ENCODE data around the gene ADSL. TPM values are rescaled to one million over a fixed set of nuclear protein-coding genes. Genes with fewer than 3 reads are reported as not detected.

The ADSL gene
- total RNA-seq, 1 experiment from 2014 or later, result 93.8 TPM

DNA sequence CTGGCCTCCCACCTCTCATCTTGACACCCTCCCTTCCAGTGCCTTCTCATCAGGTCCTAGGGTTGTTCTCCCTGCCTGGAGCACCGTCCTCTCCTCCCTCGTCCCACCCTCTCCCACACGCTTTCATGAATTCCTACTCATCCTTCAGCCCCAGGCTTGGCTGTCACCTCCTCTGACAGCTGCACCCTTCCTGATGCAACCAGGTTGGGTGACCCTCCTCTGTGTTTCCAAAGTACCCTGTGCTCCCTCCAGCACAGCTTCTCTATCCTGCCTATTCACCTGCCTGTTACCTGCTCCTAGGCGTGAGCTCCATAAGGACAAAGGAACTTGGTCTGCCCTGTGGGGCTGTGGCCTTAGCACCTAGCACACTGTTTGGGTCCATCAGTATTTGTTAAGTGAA, 82.5 kb downstream of the ADSL start:
- Histone ChIP-seq H3K4me1 (ENCODE audit: insufficient read depth, low read length) (no peaks in the 10 kb centered on the region), H3K4me2 (ENCODE audit: low read length) (no peak overlapping the region), H3K9ac (ENCODE audit: low read length) (no peak overlapping the region), H3K27me3 (ENCODE audit: low read length) (no peaks in the 10 kb centered on the region), H4K20me1 (ENCODE audit: low read length) (no peaks in the 10 kb centered on the region), H3K79me2 (ENCODE audit: low read length) (no peaks in the 10 kb centered on the region), H3K4me3 (ENCODE audit: low read length) (no peak overlapping the region), H3K36me3 (ENCODE audit: low read depth, low read length) (peaks cover 9% of the 10 kb centered on the region; the same call in 1 of the 2 replicates), H3K27ac (ENCODE audit: low read length) (no peak overlapping the region), H3F3A (ENCODE audit: low read length, unreplicated experiment) (no peaks in the 10 kb centered on the region), H3K9me2 (replicated peaks; ENCODE audit: low read length) (no peaks in the 10 kb centered on the region), H2AFZ (ENCODE audit: low read length) (no peak overlapping the region), H3K9me3 (ENCODE audit: low read length) (no peaks in the 10 kb centered on the region)
- BruUV-seq (replicated peaks), result no TSS peak
- DNase-seq (no peak), ATAC-seq (no peak)
- TF ChIP-seq EZH2phosphoT487 (IDR thresholded peaks at IDR 0.05; ENCODE audit: borderline replicate concordance, low read length) (no peak), EZH2 (IDR thresholded peaks at IDR 0.05; ENCODE audit: low read length, unreplicated experiment) (no peak)
- TF ChIP-seq, protein P1, sequence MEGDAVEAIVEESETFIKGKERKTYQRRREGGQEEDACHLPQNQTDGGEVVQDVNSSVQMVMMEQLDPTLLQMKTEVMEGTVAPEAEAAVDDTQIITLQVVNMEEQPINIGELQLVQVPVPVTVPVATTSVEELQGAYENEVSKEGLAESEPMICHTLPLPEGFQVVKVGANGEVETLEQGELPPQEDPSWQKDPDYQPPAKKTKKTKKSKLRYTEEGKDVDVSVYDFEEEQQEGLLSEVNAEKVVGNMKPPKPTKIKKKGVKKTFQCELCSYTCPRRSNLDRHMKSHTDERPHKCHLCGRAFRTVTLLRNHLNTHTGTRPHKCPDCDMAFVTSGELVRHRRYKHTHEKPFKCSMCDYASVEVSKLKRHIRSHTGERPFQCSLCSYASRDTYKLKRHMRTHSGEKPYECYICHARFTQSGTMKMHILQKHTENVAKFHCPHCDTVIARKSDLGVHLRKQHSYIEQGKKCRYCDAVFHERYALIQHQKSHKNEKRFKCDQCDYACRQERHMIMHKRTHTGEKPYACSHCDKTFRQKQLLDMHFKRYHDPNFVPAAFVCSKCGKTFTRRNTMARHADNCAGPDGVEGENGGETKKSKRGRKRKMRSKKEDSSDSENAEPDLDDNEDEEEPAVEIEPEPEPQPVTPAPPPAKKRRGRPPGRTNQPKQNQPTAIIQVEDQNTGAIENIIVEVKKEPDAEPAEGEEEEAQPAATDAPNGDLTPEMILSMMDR (conservative IDR thresholded peaks at IDR 0.05; ENCODE audit: low read depth, low read length), result no peak
- intact Hi-C loops (cut with micrococcal nuclease), result no loop called here
- POLR2A ChIA-PET (ENCODE audit: unreplicated experiment), result no interaction called here
- CTCF ChIA-PET, result no interaction called here

DNA sequence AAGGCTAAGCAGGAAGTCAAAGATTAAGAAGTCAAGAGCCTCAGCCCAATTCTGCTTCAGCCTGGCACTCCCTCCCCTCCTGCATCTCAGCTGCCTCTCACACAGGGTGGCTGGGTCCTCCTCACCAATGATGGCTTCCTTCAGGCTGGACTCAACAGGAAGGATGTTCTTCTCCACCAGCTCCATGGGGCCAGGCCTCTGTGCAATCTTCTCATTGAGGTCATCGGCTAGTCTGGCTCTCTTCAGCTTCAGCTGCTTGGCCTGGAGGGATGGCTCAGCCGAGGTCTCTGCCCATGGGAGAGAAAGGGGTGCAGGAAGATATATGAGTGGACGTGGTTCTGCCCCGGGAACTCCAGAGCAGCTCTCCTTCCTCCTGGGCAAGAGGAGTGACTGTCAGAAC, 83.2 kb downstream of the ADSL start:
- Histone ChIP-seq H3K4me1 (ENCODE audit: insufficient read depth, low read length) (no peaks in the 10 kb centered on the region), H2AFZ (ENCODE audit: low read length) (no peak overlapping the region), H3K4me2 (ENCODE audit: low read length) (no peak overlapping the region), H3K9me3 (ENCODE audit: low read length) (no peaks in the 10 kb centered on the region), H3K36me3 (ENCODE audit: low read depth, low read length) (peaks cover 9% of the 10 kb centered on the region; the same call in 1 of the 2 replicates), H4K20me1 (ENCODE audit: low read length) (no peaks in the 10 kb centered on the region), H3K9ac (ENCODE audit: low read length) (no peak overlapping the region), H3F3A (ENCODE audit: low read length, unreplicated experiment) (no peaks in the 10 kb centered on the region), H3K9me2 (replicated peaks; ENCODE audit: low read length) (no peaks in the 10 kb centered on the region), H3K4me3 (ENCODE audit: low read length) (no peak overlapping the region), H3K27me3 (ENCODE audit: low read length) (no peaks in the 10 kb centered on the region), H3K79me2 (ENCODE audit: low read length) (no peaks in the 10 kb centered on the region), H3K27ac (ENCODE audit: low read length) (no peak overlapping the region)
- ChIA-PET CTCF (no interaction called here), POLR2A (ENCODE audit: unreplicated experiment) (no interaction called here)
- BruUV-seq (replicated peaks), result no TSS peak
- intact Hi-C loops (cut with micrococcal nuclease), result no loop called here
- TF ChIP-seq, protein P1 (conservative IDR thresholded peaks at IDR 0.05; ENCODE audit: low read depth, low read length), result no peak
- TF ChIP-seq EZH2phosphoT487 (IDR thresholded peaks at IDR 0.05; ENCODE audit: borderline replicate concordance, low read length) (no peak), EZH2 (IDR thresholded peaks at IDR 0.05; ENCODE audit: low read length, unreplicated experiment) (no peak)
- DNase-seq, result no peak
- no peak for ATAC-seq

DNA sequence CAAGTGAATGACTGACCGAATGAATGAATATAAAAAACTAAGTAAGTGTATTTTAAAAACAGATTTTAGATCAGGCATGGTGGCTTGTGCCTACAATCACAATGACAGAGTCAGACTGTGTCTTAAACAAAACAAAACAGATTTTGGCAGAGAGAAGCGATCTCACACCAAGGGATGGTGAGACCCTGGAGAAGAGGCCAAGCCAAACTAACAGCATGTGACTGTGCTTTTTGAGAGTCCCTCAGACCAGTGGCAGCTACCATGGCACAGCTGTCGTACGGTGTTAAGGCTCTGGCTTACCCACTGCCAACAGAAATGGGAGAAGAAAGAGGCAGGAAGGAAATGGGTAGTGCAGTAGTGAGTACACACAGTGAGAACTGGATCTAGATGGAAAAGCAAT, 84.7 kb downstream of the ADSL start:
- Histone ChIP-seq H3F3A (ENCODE audit: low read length, unreplicated experiment) (no peaks in the 10 kb centered on the region), H3K9ac (ENCODE audit: low read length) (no peak overlapping the region), H3K79me2 (ENCODE audit: low read length) (no peaks in the 10 kb centered on the region), H3K27me3 (ENCODE audit: low read length) (no peaks in the 10 kb centered on the region), H3K9me3 (ENCODE audit: low read length) (no peaks in the 10 kb centered on the region), H3K36me3 (ENCODE audit: low read depth, low read length) (peaks cover 9% of the 10 kb centered on the region; the same call in 1 of the 2 replicates), H3K27ac (ENCODE audit: low read length) (no peak overlapping the region), H4K20me1 (ENCODE audit: low read length) (no peaks in the 10 kb centered on the region), H3K4me1 (ENCODE audit: insufficient read depth, low read length) (no peaks in the 10 kb centered on the region), H3K4me2 (ENCODE audit: low read length) (no peak overlapping the region), H3K9me2 (replicated peaks; ENCODE audit: low read length) (no peaks in the 10 kb centered on the region), H3K4me3 (ENCODE audit: low read length) (no peak overlapping the region), H2AFZ (ENCODE audit: low read length) (no peak overlapping the region)
- ATAC-seq (no peak), DNase-seq (no peak)
- no TSS peak for BruUV-seq (replicated peaks)
- TF ChIP-seq EZH2 (IDR thresholded peaks at IDR 0.05; ENCODE audit: low read length, unreplicated experiment) (no peak), EZH2phosphoT487 (IDR thresholded peaks at IDR 0.05; ENCODE audit: borderline replicate concordance, low read length) (no peak)
- TF ChIP-seq, protein P1 (conservative IDR thresholded peaks at IDR 0.05; ENCODE audit: low read depth, low read length), result no peak
- POLR2A ChIA-PET (ENCODE audit: unreplicated experiment), result no interaction called here
- CTCF ChIA-PET, result no interaction called here
- intact Hi-C loops (cut with micrococcal nuclease), result no loop called here
